ENCODE results near the gene MAP3K8. TPM values are rescaled to one million over a fixed set of nuclear protein-coding genes. Genes with fewer than 3 reads are reported as not detected.
"Not testable (repeated sequence)": the region's sequence is repeated elsewhere in the genome, so short reads cannot be mapped to it uniquely, and the experiment has no call there.

Gene MAP3K8
- total RNA-seq, 1 donor: 12.8 TPM

GRCh38 chr10:30467651-30468338 is 33.8 kb downstream of the MAP3K8 start:
- no peak for TF ChIP-seq CTCF (IDR thresholded peaks at IDR 0.05; ENCODE audit: insufficient read depth, low read length)
- no peak overlapping the region for H3K4me3 ChIP-seq (ENCODE audit: low read depth, low read length)
- DNase-seq (ENCODE audit: low read depth): no peak

- no peak for DNase-seq (ENCODE audit: low read depth)
- no peak for TF ChIP-seq CTCF (IDR thresholded peaks at IDR 0.05; ENCODE audit: insufficient read depth, low read length)
- H3K4me3 ChIP-seq (ENCODE audit: low read depth, low read length): no peak overlapping the region
Measured at GRCh38 chr10:30472414-30473155, 38.6 kb downstream of the MAP3K8 start.

GRCh38 chr10:30475515-30475914 is 41.5 kb downstream of the MAP3K8 start:
- not testable (repeated sequence) for DNase-seq (ENCODE audit: low read depth); H3K4me3 ChIP-seq (ENCODE audit: low read depth, low read length)

GRCh38 chr10:30476511-30477155 is 42.6 kb downstream of the MAP3K8 start:
- no peak overlapping the region for H3K4me3 ChIP-seq (ENCODE audit: low read depth, low read length)
- TF ChIP-seq CTCF (IDR thresholded peaks at IDR 0.05; ENCODE audit: insufficient read depth, low read length): no peak
- DNase-seq (ENCODE audit: low read depth): no peak

GRCh38 chr10:30479513-30479912 is 45.5 kb downstream of the MAP3K8 start:
- not testable (repeated sequence) for H3K4me3 ChIP-seq (ENCODE audit: low read depth, low read length); DNase-seq (ENCODE audit: low read depth)

GRCh38 chr10:30481603-30482002 is 47.6 kb downstream of the MAP3K8 start:
- no peak for DNase-seq (ENCODE audit: low read depth)
- no peak overlapping the region for H3K4me3 ChIP-seq (ENCODE audit: low read depth, low read length)
- no peak for TF ChIP-seq CTCF (IDR thresholded peaks at IDR 0.05; ENCODE audit: insufficient read depth, low read length)

- DNase-seq (ENCODE audit: low read depth): no peak
- no peak for TF ChIP-seq CTCF (IDR thresholded peaks at IDR 0.05; ENCODE audit: insufficient read depth, low read length)
- no peak overlapping the region for H3K4me3 ChIP-seq (ENCODE audit: low read depth, low read length)
Measured at GRCh38 chr10:30488316-30488715, 54.3 kb downstream of the MAP3K8 start.

Data from fibroblast of the aortic adventitia (primary cell).